GM21528 (cell line): ENCODE data around the gene MFAP2.
"Not testable (repeated sequence)": the region's sequence is repeated elsewhere in the genome, so short reads cannot be mapped to it uniquely, and the experiment has no call there.

ENCODE experiments used
- ATAC-seq: cut with Tn5 transposase; IDR thresholded peaks from one replicate; pipeline ENCODE4 v1.9.1; 2021; ENCODE audit warnings: mild to moderate bottlenecking, moderate library complexity; ENCODE audit not compliant: unreplicated experiment, low FRiP score

MFAP2 gene

DNA sequence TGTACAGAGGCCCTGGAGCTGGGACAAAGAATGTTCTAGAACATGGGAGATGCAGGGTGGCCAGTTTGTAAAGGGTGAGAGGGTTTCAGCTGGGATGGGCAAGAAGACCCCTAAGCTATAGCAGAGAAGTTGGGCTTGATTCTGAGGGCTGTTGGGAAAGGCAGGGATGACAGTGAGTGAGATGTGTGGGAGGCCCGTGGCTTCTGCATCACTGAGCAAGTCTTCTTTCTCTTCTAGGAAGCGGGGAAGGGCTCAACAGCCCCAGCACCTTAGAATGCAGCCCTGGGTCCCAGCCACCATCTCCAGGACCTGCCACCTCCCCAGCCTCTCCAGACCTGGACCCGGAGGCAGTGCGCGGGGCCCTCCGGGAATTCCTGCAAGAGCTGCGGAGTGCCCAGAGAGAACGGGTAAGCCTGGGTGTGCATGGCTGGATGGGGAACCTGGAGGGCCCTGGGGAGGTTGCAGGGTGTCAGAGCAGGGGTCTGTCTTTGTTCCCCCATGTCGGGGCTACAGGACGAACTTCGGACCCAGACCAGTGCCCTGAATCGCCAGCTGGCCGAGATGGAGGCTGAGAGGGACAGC is 14.8 kb downstream of the MFAP2 start:
- no peak for ATAC-seq

DNA sequence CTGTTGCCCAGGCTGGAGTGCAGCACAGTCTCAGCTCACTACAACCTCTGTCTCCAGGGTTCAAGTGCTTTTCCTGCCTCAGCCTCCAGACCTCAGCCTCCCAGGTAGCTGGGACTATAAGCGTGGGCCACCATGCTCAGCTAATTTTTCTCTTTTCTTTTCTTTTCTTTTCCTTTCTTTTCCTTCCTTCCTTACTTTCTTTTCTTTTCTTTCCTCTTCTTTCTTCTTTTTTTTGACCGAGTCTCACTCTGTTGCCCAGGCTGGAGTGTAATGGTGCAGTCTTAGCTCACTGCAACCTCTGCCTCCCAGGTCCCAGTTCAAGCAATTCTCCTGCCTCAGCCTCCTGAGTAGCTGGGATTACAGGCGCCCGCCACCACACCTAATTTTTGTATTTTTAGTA is 16.3 kb downstream of the MFAP2 start:
- ATAC-seq = not testable (repeated sequence)

DNA sequence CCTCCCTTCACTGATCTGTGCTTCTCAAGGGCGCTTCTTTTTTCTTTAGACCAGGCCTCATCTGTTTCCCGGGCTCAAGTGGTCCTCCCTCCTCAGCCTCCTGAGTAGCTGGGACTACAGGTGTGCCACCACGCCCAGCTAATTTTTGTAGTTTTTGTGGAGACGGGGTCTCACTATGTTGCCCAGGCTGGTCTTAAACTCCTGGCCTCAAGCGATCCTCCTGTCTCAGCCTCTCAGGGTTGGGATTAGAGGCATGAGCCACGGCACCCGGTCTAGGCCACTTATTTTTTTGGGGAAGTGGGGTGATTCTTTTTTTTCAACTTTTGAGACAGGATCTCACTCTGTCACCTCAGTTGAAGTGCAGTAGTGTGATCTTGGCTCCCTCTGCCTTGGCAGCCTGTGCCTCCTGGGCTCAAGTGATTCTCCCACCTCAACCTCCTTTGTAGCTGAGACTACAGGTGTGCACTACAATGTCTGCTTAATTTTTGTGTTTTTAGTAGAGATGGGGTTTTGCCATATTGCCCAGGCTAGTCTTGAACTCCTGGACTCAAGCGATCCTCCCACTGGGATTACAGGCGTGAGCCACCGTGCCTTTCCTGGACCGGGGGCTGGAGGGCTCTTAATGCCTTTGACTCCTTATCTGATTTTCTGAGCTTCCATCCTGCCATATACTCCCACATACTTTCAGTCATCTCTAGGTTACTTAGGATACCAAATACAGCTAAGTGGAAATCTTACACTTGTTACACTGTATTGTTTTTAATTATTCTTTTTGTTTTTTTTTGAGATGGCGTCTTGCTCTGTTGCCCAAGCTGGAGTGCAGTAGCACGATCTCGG is 18.9 kb downstream of the MFAP2 start:
- no peak for ATAC-seq

DNA sequence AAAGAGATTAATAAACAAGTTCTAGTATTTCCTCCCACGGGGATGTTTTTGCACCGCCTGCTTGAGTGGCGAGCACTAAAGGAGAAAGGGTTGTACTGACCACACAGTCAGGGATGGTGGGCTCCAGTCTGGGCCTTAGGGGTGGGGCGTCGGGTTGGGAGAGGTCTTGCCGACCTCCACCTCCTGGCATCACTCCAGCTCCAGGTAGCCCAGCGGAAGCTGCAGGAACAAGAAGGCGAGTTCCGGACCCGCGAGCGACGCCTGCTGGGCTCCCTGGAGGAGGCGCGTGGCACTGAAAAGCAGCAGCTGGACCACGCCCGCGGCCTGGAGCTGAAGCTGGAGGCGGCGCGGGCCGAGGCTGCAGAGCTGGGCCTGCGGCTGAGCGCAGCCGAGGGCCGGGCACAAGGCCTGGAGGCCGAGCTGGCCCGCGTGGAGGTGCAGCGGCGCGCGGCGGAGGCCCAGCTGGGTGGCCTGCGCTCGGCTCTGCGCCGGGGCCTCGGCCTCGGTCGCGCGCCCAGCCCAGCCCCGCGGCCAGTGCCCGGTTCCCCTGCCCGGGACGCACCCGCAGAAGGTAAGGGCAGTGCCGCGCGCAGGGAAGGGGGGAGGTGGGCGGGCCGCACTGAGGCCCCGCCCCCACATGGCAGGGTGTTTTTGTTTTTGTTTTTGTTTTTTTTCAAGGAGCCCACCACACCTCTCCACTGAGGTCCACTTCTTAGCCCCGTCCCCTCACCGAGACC is 19.7 kb downstream of the MFAP2 start:
- ATAC-seq = no peak

DNA sequence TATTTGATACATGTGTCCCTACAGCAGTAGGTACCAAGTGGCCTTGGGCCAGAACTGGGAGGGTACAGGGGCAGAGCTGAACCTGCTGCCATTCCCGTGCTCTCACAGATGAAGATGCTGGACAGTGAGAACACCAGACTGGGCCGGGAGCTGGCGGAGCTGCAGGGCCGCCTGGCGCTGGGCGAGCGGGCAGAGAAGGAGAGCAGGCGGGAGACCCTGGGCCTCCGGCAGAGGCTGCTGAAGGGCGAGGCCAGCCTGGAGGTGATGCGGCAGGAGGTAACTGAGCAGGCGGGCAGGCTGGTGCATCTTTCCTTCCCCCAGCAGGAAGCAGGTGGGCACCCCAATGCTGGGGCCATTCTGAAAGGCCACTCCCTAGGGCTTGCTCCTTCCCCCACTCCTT is 21.9 kb downstream of the MFAP2 start:
- ATAC-seq = no peak

DNA sequence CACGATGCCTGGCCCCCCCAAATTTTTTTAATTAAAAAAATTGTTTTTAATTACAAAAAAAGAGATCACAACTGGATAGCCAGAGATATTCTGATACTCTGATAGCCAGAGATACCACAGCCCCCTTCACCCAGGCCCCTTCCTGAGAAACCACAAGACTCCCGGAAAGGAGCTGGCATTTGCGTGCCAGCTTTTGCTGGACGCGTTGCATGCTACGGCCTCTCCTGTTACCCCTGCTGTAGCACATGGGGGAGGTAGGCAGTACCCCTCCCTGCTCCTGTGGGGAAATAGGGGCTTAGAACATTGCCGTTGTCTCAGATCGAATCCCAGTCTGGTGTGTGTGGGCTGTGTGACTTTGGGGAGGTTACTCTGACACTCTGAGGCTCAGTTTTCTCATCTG is 22.7 kb downstream of the MFAP2 start:
- no peak for ATAC-seq

DNA sequence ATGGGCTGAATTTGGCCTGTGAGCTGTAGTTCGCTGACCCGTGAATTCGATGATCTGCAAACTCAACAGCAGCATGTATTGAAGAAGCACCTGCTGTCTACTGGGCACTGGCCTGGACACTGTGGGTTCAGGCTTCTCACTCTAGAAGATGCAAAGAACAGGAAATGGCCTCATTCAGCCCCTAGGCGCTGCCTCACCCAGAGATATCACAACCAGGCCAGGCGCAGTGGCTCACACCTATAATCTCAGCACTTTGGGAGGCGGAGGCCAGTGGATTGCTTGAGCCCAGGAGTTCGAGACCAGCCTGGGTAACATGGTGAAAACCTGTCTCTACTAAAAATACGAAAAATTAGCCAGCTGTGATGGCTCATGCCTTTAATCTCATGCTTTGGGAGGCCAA is 23.6 kb downstream of the MFAP2 start:
- ATAC-seq = no peak

DNA sequence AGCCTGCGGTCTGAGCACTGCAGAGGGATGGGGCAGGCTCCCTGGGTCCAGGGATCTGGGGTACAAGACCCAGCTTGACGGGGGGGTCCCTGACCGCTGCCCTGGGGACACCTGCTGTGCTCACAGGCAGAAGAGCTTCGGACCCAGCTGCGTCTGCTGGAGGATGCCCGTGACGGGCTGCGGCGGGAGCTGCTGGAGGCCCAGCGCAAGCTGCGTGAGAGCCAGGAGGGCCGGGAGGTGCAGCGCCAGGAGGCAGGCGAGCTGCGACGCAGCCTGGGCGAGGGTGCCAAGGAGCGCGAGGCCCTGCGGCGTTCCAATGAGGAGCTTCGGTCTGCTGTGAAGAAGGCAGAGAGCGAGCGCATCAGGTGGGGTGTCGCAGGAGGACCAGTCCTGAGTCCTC is 25.2 kb downstream of the MFAP2 start:
- no peak for ATAC-seq

DNA sequence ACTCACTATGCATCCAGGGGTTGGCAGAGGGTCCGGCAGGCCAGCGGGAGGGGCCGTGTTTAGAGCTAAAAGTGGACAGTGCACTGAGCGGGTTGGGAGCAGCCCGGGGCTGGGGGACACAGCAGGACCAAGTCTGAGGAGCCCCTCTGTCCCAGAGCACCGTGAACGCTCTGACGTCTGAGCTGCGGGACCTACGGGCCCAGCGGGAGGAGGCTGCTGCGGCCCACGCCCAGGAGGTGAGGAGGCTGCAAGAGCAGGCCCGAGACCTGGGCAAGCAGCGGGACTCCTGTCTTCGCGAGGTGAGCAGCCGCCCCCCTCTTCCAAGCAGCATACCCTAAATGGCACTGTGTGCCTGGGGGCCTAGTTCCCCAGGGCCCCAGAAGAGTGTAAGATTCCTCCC is 25.8 kb downstream of the MFAP2 start:
- ATAC-seq = no peak

DNA sequence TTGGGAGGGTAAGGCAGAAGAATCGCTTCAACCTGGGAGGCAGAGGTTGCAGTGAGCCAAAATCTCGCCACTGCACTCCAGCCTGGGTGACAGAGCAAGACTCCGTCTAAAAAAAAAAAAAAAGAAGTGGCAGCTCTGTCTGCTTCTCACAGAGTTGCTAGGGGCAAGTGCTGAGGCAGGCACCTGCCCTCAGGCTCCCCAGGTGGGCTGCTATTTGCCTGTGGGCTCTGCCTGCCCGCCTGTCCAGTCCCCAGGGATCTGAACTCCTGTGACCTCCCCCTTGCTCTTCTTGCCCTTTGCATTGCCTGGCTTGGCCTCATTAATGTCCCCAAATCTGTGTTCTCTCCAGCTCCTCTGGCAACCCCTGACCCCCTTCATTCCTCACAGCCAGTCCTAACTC is 28.0 kb downstream of the MFAP2 start:
- not testable (repeated sequence) for ATAC-seq

DNA sequence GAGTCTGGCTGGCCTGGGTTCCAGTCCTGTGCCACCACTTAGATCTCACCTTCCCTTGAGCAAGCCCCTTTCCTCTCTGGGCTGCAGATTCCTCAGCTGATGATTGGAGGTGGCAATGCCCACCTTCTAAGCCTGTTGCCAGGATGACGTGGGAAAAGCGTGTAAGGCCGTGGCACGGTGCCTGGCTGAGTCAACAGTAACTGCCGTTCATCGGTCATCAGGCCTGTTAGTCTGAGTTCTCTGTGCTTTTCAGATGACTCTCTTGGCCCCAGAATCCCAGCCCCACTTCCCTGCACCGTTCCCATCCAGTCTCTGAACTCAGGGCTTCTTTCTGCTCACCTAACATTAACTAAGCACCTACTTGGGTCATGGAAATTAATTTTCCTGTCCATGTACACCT is 31.4 kb downstream of the MFAP2 start:
- ATAC-seq = not testable (repeated sequence)

DNA sequence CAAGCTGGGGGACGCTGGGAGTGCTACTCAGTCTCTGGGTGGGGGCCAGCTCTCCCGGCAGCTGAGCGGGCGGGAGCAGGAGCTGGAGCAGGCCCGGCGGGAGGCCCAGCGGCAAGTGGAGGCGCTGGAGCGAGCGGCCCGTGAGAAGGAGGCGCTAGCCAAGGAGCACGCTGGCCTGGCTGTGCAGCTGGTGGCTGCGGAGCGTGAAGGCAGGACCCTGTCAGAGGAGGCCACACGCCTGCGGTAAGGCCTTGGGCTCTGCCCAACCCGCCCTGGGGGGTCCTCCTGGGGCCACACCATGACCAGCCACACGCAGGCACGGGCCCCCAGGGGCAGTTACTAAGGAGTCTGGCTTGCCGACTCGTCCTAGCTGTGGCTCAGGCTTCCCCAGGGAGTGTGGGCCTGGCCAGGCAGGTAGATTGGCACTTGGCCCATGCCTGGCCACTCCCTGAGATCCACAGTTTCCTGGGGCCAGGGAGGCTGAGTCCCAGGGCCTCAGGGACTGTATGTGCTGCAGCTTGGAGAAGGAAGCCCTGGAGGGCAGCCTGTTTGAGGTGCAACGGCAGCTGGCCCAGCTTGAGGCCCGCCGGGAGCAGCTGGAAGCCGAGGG is 32.0 kb downstream of the MFAP2 start:
- not testable (repeated sequence) for ATAC-seq

DNA sequence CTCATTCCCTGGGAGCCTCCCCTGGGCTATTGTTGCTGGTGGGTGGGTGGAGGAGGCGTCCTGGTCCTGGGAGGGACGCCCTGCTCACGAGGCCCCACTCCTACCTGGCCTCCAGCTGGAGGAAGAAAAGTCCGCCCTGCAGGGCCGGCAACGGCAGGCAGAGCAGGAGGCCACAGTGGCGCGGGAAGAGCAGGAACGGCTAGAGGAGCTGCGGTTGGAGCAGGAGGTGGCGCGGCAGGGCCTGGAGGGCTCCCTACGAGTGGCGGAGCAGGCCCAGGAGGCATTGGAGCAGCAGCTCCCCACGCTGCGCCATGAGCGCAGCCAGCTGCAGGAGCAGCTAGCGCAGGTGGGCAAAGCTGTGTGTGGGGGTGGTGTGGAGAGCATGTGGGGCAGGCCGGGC is 33.8 kb downstream of the MFAP2 start:
- ATAC-seq = no peak

DNA sequence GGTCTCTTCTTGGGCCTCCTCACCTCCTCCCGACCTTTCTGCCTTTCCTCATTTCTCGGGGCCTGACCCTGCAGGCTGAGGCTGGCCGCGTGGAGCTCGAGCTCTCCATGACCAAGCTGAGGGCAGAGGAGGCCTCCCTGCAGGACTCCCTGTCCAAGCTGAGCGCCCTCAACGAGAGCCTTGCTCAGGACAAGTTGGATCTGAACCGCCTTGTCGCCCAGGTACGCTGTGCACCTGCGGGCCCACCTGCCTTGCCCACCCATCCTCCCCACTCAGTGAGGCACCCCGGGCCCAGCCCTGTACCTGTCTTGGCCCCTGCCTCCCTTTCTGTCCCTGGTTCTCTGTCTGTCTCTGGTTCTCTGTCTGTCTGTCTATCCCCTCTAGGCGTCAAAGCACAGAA is 34.2 kb downstream of the MFAP2 start:
- ATAC-seq = not testable (repeated sequence)

DNA sequence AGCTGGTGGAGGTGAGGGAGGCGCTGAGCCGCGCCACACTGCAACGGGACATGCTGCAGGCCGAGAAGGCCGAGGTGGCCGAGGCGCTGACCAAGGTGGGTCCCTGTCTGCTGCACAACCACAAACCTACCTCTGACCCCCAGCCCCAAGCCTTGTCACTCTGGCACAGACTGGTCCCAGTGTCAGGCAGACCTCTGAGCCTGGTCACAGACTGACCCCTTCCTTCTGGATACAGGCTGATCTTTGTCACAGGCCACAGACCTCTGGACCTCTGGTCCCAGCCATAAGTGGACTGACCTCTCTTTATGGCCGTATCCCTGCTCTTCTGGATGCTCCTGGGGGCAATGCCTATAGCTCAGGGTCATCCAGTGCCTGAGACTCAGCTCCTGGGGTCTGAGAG is 34.9 kb downstream of the MFAP2 start:
- ATAC-seq = not testable (repeated sequence)

DNA sequence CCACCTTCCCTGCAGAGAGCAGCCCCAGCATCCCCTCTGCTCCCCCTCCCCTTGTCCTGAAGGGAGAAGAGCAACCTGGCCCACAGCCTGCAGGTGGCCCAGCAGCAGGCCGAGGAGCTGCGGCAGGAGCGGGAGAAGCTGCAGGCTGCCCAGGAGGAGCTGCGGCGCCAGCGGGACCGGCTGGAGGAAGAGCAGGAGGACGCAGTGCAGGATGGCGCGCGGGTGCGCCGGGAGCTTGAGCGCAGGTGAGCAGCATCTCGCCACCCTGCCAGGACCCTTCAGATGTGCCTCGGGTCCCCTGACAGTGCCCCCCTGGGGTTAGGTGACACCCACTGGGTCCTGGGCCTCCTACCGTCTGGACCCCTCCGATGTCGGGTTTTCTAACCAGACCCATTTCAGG is 36.4 kb downstream of the MFAP2 start:
- ATAC-seq = no peak

DNA sequence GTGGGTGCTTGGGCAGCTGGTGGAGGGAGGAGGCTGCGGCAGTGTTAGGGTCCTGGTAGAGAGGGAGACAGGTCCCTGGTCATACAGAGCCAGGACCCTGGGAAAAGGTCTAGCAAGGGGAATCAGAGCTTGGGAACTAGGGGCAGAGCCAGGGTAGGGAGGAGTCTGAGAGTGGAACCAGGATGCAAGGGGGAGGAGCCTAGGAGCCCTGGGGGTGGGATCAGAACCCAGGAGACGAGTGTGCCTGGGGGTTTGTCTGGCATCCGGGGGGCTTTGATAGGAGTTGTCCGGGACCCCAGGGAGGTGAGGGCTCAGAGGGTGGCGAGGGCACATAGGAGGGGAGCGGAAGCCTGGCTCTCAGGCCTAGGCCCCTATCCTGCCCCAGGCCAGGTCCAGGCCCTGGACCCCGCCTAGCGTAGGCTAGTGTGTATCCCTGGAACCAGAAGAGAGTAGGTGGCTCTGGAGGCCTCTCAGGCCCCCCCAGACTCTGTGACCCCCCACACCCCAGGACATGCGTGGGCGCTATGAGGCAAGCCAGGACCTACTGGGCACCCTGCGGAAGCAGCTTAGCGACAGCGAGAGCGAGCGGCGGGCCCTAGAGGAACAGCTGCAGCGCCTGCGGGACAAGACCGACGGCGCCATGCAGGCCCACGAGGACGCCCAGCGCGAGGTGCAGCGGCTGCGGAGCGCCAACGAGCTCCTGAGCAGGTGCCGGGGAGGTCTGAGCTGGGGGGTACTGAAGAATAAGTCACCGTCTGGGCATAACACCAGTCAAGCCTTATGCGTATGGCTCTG is 40.8 kb downstream of the MFAP2 start:
- not testable (repeated sequence) for ATAC-seq

DNA sequence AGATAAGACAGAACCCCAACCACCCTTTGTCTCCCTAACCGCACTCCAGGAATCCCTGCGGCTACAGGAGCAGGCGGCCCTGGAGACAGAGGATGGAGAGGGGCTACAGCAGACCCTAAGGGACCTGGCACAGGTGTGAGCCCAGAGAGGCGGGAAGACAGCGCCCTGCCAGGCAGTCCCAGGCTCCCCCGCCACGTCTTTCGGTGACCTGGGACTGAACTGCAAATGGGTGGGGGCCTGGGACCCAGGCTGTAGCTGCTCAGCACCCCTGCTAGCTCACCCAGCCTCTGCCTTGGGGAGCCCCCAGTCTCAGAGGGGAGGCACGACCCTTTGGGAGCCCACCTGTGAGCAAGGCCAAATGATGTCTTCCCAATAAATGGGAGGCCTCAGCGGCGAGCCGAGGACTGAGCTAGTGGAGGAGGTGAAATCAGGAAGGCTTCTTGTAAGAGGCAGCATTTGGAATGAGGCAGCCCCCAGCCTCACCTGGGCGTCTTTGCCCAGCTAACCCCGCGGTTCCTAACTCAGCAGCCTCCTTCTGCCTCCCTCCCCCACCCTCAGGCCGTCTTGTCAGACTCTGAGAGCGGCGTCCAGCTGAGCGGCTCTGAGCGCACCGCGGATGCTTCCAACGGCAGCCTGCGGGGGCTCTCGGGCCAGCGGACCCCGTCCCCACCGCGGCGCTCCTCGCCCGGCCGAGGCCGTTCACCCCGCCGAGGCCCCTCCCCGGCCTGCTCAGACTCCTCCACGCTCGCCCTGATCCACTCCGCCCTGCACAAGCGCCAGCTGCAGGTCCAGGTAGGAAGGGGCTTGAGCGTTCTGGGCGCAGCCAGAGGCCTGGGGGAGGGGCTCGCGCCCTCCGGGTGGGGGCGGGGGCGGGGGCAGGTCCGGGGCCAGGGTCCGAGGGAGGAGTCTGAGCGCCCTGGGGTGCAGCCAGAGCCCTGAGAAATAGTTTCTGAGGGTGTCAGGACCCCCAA is 41.8 kb downstream of the MFAP2 start:
- no peak for ATAC-seq

DNA sequence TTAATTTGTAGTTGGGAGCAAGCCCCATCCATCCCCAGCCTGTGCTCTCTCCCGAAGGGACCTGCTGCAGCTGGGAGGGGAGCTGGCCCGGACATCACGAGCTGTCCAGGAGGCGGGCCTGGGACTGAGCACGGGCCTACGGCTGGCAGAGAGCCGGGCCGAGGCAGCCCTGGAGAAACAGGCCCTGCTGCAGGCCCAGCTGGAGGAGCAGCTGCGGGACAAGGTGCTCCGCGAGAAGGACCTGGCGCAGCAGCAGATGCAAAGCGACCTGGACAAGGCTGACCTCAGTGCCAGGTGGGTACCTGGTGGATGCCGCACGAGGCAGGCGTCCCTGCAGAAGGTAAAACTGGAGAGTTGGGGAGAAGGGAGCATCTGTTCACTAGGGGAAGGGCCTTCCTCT is 43.8 kb downstream of the MFAP2 start:
- not testable (repeated sequence) for ATAC-seq
